Stimulated activated CD4-positive, alpha-beta T cell treated with anti-CD3 and anti-CD28 coated beads, Interleukin-12 subunit alpha, Interleukin-12 subunit beta, amount 100 ng/mL, for 4 hours (primary cell): ENCODE data around the gene MRPL45.
"Not testable (repeated sequence)": the region's sequence is repeated elsewhere in the genome, so short reads cannot be mapped to it uniquely, and the experiment has no call there.

Experiments
- DNase-seq: peaks from one replicate; pipeline ENCODE4 v3.0.0-alpha.2; 2020

MRPL45 gene

GRCh38 chr17:38296834-38297517 is at the start of gene MRPL45:
Gene MRPL45 (plus strand): TSS chr17:38297168. CDS start chr17:38297184, 16 bp downstream.
- DNase-seq = peak; percentile 96

GRCh38 chr17:38253191-38253590 is 43.8 kb upstream of the MRPL45 start:
- not testable (repeated sequence) for DNase-seq

DNA sequence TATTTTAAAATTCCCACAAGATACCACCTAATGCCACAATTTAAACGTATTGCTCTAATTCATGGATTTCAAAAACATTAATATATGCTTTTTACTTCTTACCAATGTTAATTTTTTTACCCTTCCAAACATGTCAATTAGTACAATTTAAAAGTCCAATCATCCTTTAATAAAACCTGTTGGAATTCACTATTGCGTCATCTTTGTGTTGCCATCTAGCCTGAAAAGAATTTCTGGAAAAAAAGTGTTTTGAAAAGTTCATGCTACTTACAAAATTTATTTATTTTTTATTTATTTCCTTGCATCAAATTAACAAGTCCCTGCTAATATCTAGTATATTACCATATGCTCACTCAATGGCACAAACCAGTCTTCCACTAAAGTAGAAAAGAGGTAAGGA is 42.6 kb upstream of the MRPL45 start:
- not testable (repeated sequence) for DNase-seq

DNA sequence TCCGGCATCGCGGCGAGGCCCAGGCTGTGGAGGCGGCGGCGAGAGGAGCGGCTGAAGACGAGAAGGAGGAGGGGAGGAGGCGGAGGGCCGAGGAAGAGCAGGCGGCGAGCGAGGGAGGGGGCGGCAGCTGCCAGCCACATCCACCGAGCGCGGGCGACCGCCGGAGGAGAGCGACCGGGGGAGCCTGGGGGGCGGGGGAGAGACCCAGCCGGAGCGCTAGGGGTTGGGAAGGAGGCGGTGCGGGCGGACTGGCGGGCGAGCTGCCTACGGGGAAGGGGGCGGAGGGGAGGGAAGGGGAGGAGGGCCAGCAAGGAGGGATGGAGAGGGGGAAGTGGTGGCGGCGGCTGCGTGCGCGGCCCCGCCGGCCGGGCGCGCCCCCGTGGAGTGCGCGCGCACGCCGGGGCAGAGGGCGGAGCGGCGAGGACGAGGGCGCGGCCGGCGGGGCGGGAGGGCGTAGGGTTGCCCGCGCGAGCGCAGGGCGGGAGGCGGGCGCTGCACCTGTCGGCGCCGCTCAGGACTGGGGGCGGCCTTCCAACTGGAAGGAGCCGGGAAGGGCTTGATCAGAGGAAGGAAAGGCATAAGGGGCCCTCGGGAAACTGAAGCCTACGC is 39.9 kb upstream of the MRPL45 start:
- peak; percentile 73 for DNase-seq

DNA sequence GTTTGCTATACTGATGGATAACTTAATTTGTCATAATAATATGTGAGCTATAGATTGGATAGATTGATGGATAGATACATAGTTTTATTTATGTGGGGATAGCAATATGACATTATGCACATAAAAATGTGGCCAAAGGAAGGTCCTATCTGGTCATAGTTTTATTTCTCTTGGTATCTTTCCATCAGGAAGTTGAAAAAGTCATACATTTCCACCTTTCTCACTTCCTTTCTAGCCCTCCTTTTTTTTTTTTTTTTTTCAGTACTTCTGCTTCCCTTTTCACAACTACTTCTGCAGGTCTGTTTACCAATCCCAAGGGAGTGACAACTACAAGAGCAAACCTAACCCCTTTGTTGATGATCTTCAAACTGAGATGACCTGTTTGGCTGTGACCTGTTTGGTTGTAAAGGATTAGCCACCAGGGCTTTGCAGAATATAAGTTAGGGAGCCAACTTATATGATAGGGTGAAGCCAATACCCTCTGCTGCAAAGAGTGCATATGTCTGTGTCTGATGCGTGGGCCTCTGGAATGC is 30.9 kb upstream of the MRPL45 start:
- not testable (repeated sequence) for DNase-seq

DNA sequence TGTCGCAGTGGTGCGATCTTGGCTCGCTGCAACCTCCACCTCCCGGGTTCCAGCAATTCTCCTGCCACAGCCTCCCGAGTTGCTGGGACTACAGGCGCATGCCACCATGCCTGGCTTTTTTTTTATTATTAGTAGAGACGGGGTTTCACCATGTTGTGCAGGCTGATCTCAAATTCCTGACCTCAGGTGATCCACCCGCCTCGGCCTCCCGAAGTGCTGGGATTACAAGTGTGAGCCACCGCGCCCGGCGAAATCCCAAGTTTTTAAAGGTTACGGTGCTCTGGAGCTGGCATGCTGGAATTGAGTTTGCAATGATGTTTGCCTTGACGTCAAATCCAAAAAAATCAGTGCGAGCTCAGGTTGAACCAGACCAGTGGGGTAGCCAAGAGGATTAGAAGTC is 30.4 kb upstream of the MRPL45 start:
- not testable (repeated sequence) for DNase-seq

- not testable (repeated sequence) for DNase-seq
Measured at GRCh38 chr17:38268138-38268537, 28.8 kb upstream of the MRPL45 start.

DNA sequence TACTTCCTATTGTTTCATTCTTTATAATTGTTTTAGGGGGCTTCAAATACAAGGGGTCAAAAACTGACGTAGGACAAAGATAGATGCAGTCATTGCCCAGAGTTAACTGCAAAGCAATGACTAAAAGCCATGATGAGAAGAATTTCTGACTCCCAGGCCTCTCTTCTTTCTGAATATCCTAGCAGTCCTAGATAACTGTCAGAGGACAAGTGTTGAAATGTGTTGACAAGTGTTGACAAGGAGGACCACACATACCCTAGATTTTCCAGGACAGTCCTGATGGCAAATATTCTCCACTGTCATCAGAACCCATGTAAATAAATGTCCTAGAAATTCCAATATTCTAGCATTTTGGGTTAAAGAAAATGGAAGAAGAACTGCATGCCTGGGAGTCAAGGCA is 27.9 kb upstream of the MRPL45 start:
- DNase-seq = not testable (repeated sequence)

- DNase-seq = not testable (repeated sequence)
Measured at GRCh38 chr17:38269552-38269951, 27.4 kb upstream of the MRPL45 start.

DNA sequence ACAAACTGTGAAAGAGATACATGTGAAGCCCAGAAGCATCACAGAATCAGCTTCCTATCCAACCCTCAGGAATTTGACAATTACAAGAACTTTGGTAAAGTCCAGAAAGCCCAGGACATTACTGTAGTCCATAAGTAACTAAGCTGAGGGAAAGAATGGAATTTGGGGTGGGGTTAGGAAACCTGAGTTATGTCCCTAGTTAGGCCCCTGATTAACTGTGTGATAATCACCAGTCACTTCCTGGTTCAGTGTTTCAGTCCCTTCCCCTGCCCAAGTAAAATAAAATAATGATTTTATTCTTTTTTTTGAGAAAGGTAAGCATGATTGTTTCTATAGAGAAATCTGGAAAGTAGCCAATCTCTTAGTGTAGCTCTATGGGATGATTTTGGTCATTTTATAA is 11.0 kb upstream of the MRPL45 start:
- not testable (repeated sequence) for DNase-seq

GRCh38 chr17:38286501-38287091 is 10.4 kb upstream of the MRPL45 start:
- DNase-seq = not testable (repeated sequence)

DNA sequence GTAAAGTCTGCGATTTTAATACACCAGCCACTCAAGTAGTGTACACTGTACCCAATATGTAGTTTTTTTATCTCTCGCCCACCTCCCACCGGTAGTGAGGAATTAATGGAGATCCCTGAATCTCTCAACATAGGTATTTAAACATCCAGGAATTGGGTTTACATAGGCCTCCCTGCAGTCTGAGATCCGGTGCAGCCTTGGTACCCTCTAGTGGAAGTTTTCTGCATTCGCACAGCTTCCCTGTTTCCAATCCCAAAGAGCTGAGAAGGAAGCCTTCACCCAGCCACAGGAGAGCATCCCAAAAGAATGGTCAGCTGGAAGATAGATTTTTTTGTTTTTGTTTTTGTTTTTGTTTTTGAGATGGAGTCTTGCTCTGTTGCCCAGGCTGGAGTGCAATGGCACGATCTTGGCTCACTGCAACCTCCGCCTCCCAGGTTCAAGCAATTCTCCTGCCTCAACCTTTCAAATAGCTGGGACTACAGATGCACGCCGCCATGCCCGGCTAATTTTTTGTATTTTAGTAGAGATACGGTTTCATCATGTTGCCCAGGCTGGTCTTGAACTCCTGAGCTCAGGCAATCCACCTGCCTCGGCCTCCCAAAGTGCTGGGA is 8.6 kb upstream of the MRPL45 start:
- not testable (repeated sequence) for DNase-seq

DNA sequence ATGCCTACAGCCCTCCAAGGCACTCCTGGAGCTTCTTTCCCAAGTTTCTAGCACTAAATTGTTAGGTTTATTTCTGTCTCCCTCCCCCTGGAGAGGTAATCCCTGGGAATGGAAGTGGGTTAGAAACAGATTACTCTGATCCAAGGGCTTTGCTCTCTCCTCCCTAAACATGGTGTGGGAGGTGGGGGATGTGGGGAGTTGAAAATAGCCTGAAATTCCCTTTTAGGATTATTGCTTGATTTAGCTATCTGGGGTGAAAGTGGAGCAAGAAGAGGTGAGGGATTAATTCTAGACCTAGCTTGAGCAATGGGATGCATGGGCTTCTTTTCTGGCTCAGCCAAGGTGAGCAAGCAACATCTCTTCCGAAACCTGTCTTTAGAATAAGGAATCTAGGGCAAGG is 7.2 kb upstream of the MRPL45 start:
- DNase-seq = not testable (repeated sequence)

DNA sequence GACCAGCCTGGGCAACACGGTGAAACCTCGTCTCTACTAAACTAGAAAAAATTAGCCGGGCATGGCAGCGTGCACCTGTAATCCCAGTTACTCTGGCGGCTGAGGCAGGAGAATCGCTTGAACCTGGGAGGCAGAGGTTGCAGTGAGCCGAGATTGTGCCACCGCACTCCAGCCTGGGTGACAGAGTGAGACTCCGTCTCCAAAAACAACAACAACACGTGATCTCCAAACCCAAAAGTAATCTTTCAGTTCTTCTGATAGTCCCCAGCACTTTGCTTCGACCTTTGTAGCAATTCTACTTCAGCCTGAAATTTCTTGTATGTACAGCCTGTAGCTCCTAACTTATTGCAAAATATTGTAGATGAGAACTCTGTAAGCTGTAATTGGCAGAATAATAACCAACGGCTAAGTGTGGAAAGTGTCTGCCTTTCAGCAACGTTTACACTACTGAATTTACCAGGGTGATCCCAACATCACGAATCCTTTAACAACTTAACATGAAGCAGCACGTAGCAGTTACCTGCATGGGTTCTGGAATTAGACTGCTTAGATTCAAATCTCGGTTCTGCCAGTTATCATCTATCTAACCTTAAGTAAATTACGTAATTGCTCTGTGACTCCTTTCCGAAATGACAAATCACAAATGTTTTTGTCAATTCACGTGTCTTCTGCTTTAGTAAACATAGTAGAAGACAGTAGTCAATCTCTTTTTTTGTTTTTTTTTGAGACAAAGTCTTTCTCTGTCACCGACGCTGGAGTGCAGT is 1.2 kb upstream of the MRPL45 start:
- DNase-seq = not testable (repeated sequence)

DNA sequence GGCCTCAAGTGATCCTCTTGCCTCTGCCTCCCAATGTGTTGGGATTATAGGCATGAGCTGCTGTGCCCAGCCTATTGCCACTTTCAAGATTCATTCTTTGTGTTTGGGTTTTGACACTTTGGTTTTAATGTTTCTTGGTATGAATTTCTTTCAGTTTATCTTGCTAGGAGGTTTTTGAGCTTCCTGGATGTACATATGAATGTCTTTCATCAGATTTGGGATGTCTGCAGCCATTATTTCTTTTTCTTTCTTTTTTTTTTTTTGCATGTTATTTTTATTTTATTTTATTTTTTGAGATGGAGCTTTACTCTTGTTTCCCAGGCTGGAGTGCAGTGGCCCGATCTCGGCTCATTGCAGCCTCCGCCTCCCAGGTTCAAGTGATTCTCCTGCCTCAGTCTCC is 18.5 kb downstream of the MRPL45 start:
- DNase-seq = no peak

DNA sequence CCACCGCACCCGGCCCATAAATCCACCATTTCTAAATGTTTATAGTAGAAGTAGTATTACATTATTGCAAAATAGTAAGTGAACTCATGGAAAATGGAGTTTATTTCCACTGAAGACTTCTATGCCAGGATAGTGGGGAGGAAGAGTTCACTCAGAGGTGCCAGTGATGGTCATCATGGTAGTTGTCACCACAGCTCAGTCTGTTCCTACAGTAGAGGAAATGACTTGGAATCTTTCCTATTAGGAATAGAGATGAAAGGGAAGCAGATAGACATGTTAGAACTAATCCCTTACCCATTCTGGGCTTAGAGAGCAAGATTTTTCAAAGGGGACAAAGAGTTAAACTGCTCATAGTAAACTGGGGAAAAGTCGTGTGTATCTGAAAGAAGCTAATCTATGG is 20.1 kb downstream of the MRPL45 start:
- no peak for DNase-seq

DNA sequence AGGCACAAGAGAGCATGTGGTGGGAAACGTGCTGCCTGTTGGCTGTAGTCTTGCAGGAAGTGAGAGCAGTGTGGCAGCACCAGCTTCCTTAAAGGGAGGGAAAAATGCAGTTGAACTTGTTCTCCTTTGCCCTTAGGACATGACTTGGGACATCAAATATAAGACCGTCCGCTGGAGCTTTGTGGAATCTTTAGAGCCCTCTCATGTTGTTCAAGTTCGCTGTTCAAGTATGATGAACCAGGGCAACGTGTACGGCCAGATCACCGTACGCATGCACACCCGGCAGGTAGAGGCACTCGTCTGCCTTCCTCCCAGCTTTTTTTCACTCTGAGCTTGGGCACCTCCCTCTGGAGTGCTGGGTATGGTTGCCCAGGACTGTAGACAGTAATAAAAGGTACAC is 23.5 kb downstream of the MRPL45 start:
- DNase-seq = no peak

GRCh38 chr17:38322156-38322779 is 25.3 kb downstream of the MRPL45 start:
- DNase-seq = peak; percentile 68

GRCh38 chr17:38322897-38323296 is 25.9 kb downstream of the MRPL45 start:
- no peak for DNase-seq

GRCh38 chr17:38324141-38324697 is 27.3 kb downstream of the MRPL45 start:
- DNase-seq = no peak

DNA sequence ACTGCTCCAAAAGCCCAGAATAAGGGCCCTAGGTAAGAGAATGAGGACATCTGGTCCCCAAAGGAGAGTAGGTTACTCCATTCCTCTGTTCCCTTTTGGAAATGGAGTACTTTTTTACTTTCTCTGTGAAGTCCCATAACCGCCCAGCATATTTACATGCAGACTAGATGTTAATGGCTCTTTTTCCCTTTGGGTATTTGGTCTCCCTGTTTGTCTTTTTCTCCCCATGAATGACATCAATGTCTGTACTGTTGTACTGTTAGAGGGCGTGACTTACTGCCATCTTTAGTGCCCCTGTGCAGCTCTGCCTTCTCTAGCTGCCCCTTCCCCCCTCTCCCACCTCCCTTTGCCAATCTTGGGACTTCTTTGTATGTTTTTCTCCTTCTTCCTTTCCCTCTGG is 27.8 kb downstream of the MRPL45 start:
- no peak for DNase-seq
